Daoy (cell line): ENCODE results near the gene ATXN2L. TPM values are rescaled to one million over a fixed set of nuclear protein-coding genes. Genes with fewer than 3 reads are reported as not detected.
A peak's percentile ranks its signal among the peaks of the same experiment; 100 is the strongest.
"Not testable (repeated sequence)": the region's sequence is repeated elsewhere in the genome, so short reads cannot be mapped to it uniquely, and the experiment has no call there.

ENCODE experiments used
- DNase-seq: peaks from one replicate; pipeline ENCODE4 v3.0.0-alpha.2; 2015; ENCODE audit warnings: low read depth
- total RNA-seq: library from RNA; depleted of rRNA; stranded (reverse); fragments of >200 nt; shearing (Covaris generic); gene quantifications from 2 replicates; pipeline ENCODE4 v1.2.3, GENCODE V29; 2014

The ATXN2L gene
- total RNA-seq, 1 experiment from 2014 or later = 25.4 TPM

DNA sequence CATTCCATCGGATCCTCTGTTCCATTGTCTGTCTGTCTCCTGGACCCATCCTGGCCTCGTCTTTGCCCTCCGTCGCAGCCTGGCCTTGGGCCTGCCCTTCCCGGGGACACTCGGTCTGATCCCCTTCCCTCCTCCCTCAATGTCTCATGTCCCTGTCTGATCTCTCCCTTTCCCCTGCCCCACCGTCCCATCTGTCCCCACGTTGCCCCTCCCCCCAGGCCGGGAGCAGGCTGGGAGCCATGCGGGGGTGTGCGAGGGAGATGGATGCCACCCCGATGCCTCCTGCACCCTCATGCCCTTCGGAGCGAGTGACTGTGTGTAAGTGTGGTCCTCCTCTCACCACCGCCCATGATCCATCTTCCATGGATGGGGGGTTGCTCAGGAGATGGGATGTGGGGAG lies 50.2 kb downstream of the ATXN2L start:
- DNase-seq = no peak

DNA sequence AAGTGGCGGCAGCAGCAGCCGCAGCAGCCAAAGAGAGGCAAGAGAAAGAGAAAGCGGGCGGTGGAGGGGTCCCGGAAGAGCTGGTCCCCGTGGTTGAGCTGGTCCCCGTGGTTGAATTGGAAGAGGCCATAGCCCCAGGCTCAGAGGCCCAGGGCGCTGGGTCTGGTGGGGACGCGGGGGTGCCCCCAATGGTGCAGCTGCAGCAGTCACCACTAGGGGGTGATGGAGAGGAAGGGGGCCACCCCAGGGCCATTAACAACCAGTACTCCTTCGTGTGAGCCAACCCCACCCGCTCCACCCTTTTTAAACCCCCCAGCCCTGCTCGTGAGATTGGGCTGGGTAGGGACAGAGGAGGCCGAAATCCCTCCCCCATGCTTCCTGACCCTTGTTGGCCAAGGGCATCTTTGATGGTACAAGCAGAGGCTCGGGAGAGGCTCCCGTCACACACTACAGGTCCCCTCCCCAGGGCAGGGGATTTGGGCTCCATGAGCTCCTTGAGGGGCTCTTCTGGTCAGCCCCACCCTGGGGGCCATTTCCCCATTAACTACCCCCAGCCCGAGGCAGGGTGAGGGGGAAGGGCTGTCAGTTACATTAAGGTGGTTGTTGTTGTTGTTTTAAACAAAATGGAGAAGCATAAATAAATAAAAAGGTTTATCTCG lies 50.9 kb downstream of the ATXN2L start:
- DNase-seq = no peak

GRCh38 chr16:28874406-28874805 lies 51.6 kb downstream of the ATXN2L start:
- DNase-seq = no peak

DNA sequence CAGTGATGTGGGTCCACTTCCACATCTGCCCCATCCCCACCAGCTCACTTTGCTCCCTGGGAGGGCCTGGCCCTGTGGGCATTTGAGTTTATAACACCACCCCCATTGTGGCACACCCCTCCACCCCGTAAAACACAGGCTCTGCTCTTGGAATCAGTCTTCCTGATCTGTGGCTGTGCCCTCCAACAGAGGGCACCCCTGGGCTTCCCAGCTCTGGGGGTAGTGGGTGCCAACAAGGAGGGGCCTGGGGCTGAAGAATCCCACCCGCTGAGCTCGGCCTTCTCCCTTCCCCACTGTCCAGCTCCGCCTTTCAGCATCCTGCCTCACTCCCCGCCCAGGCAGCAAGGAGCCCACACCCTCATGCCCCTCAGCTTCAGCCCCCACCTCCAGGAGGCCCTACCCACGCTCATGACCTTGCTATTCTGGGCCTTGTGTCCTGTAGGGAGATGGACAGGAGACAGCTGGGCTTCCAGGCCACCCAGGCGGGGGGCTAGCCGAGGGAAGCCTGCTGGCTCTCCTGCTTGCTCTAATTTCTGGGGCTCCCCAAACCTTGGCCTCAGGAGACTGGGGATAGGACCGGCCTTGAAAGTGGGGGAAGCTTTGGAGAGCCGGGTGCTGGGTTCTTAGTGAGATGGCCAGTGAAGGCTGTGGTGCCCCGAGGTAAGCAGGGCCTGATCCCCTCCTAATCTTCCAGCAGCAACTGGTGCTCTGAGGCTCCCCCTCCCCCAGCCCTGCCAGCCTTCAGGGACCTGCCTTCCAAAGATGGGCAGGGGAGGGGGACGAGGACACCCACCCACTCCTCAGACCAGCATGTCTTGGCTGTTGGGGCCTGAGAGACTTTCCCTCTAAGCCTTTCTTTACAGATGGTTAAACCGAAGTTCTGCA lies 52.6 kb downstream of the ATXN2L start:
- DNase-seq = no peak

- no peak for DNase-seq
Observed at GRCh38 chr16:28876019-28876659, 53.3 kb downstream of the ATXN2L start.

- DNase-seq = no peak
Observed at GRCh38 chr16:28876973-28877654, 54.3 kb downstream of the ATXN2L start.

GRCh38 chr16:28877655-28878000 lies 54.8 kb downstream of the ATXN2L start:
- no peak for DNase-seq

DNA sequence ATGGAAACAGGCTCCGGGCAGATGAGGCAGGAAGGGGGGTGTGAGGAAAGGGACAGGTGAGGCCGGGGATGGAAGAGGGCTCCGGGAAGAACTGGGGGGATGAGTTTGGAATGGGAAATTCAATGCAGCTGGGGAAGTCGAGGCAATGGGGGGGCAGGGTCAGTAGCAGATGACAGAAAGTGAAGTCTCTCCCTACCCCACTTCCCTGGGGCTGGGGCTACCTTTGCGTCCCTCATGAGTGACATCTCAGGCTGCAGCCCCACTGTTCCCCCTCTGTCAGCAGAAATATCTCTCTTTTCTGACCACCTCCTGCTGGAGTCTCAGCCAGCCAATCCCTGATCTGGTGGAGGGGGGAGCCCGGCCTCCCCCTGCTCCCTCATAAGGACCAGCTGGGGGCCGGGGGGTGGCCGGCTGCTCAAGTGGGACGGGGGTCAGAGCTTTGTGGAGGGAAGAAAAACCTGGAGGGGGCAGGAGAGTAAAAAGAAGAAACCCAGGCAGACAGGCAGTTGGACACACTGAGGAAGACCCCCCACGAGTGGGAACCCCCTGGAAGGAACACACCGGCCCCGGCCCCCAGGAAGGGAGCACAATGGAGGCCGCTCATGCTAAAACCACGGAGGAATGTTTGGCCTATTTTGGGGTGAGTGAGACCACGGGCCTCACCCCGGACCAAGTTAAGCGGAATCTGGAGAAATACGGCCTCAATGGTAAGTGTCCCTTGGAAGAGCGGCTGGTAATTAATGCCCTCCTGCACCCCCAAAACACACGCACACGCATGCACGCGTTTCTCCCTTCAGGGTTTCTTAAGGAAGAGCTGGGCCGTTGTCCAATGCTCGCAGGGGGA lies 55.5 kb downstream of the ATXN2L start, which contains the start of gene ATP2A1:
Gene ATP2A1, plus strand, starts transcription at position 406 of the 844 bp plus-strand sequence. Its CDS starts 184 bp downstream, at position 590.
- DNase-seq = no peak

- no peak for DNase-seq
Observed at GRCh38 chr16:28879261-28879840, 56.6 kb downstream of the ATXN2L start.

- peak; percentile 90 for DNase-seq
Observed at GRCh38 chr16:28879841-28880588, 57.2 kb downstream of the ATXN2L start.

GRCh38 chr16:28880589-28880915 lies 57.8 kb downstream of the ATXN2L start:
- DNase-seq = no peak

DNA sequence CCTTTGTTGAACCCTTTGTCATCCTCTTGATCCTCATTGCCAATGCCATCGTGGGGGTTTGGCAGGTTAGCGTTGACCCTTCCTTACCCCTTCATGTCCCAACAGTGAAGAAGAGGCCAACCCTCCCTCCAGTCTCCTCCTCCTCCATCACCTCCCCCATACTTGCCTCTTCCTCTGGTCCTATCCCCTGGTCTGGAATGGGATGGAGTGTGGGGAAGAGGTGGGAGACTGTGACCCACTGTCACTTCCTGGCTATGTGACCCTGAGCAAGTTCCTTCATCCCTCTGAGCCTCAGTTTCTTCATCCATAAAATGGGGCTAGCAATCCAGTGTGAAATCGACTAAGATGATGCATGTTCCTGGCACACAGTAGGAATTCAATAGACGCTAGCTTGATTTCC lies 58.2 kb downstream of the ATXN2L start:
- no peak for DNase-seq

GRCh38 chr16:28881565-28881964 lies 58.8 kb downstream of the ATXN2L start:
- DNase-seq = not testable (repeated sequence)

DNA sequence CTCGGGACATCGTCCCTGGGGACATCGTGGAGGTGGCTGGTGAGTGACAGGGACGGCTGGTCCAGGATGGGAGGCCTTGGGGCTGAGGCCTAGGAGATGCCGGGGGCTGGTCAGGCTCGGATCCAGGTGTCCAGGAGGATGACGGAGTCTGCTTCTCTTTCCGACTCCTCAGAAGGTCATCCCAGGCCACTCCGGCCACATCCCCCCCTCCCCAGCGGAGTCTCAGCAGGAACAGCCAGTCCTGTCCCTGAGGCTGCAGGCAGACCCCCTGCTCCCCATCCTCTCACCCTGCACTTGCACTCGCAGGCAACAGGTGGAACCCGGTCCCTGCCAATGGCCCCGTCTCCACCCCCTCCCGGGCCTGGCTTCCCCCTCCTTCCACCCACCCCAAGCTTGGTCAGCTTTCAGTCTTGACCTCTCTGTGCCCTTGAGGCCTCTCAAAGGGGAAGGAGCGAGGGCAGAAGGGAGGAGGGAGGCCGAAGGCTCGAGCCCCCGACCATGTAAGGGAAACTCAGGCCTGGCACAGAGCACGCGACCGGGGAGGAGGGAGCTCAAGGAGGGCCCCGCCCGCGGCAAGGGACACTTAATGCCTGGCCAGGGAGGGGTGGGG lies 59.9 kb downstream of the ATXN2L start:
- no peak for DNase-seq

- no peak for DNase-seq
Observed at GRCh38 chr16:28883221-28883996, 60.6 kb downstream of the ATXN2L start.

DNA sequence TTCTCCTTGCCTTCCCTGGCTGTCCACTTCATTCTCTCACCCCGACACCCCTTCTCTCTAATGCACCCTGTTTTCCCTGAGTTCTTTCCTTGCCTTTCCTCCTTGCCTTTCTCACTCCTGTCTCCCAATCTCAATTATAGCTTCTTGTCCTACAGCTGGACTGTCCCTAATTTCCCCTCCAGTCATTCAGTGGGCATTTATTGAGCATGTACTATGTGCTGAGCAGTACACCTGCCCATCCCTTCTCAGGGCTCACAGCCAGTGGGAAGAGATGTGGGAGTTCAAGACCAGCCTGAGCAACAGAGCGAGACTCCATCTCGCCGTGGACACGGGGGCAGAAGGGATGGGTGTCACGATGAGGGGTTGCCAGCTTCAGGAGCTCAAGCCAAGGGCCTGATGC lies 61.2 kb downstream of the ATXN2L start:
- no peak for DNase-seq
